GM12872 (cell line): ENCODE measurements around the gene HPSE2.

Experiments used
- CTCF ChIP-seq: IDR thresholded peaks from 3 replicates; pipeline ENCODE4 v1.5.1; 2011; ENCODE audit warnings: low read depth, mild to moderate bottlenecking, low read length, moderate library complexity; ENCODE audit not compliant: insufficient read depth

The HPSE2 gene

GRCh38 chr10:98916526-98917125, 319.0 kb downstream of the HPSE2 start:
- TF ChIP-seq CTCF, result no peak

- TF ChIP-seq CTCF, result no peak
Measured at GRCh38 chr10:98915911-98916310, 319.7 kb downstream of the HPSE2 start.

GRCh38 chr10:98910546-98910945, 325.1 kb downstream of the HPSE2 start:
- TF ChIP-seq CTCF, result no peak

GRCh38 chr10:98910048-98910447, 325.6 kb downstream of the HPSE2 start:
- TF ChIP-seq CTCF, result no peak

DNA sequence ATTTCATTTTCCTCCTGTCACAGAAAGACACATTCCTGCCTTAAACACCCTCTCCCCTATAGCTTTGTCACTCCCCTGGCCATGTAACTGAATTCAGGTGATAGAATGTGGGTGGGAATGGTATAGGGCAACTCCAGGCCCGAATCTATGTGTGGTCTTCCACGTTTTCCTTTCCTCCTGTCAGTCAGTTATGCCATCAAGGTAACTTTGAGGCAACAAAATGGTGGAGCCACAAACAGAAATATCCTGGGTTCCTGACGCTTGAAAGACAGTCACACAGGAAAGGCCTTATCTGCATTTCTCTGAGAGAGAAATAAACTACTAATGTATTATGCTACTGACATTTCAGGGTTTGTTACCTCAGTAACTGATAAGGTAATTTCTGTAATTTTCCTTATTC, 326.8 kb downstream of the HPSE2 start:
- no peak for TF ChIP-seq CTCF

GRCh38 chr10:98901441-98902110, 334.1 kb downstream of the HPSE2 start:
- TF ChIP-seq CTCF, result no peak

GRCh38 chr10:98899018-98899417, 336.6 kb downstream of the HPSE2 start:
- TF ChIP-seq CTCF, result no peak
